Panc1 (cell line): ENCODE results near the gene GNAI3.

Experiments
- POLR2AphosphoS5 ChIP-seq: IDR thresholded peaks from 2 replicates; pipeline ENCODE4 v1.6.1; 2012; ENCODE audit warnings: mild to moderate bottlenecking, low read depth, low read length, moderate library complexity
- SIN3A ChIP-seq: IDR thresholded peaks from 2 replicates; pipeline ENCODE4 v1.6.1; 2012; ENCODE audit warnings: low read depth, mild to moderate bottlenecking, low read length, moderate library complexity, borderline replicate concordance; ENCODE audit not compliant: insufficient read depth
- TF ChIP-seq, protein P1 (sequence below): fragments of 450-650 bp; IDR thresholded peaks from 2 replicates; pipeline ENCODE4 v1.5.1; 2017; ENCODE audit warnings: mild to moderate bottlenecking
- TF ChIP-seq, protein P2 (sequence below), 2 experiments: IDR thresholded peaks; 2 replicates each; pipeline ENCODE4 v1.6.1; 2011 to 2012; ENCODE audit warnings: low read depth in 2 of 2, control low read depth in 1 of 2, low read length in 1 of 2, mild to moderate bottlenecking in 1 of 2, moderate library complexity in 1 of 2; ENCODE audit not compliant: insufficient read depth in 1 of 2

DNA sequence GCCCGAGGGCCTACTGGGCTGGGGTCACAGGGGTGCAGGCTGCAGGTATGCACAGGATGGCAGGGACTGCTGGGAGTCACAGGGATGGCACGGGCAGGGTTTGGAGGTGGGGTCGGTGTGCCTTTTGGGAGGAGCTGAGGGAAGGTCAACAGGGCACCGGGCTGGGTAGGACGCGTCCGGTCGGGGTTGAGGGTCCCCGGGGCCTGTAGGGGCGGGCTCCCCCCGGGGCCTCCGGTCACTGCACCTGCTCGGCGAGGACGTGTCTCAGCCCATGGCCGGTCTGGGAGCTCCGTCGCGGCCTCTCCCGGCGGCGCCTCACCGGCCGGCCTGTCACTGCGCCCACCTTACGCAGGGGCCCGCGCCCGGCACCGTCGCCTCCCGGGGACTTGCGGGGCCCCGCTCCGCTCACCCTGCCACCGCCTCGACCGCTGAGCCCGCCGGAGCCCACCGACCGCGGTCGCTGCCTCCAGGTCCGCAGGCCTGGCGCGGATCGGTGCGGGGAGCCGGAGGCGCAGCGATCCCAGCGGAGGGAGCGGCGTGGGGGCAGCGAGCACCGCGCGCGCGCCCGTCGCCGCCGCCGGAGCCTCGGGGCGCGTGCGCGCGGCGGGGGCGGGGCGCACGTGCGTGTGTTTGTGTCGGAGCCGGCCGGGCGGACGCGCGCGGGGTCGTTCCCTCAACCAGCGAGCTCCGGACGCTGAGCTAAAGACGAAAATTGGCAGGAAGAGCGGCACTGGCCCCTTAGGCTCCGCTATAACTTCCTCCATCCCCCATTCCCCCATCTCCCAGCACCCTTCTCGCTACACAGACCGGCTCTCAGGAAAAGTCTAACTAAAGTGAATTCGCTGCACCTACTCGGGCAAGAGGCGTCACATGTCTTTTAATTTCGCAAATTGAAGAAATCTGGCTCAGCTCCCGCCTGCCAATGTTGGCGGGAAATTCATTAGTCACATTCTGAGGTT, 39.0 kb upstream of the GNAI3 start, which contains the start of gene AMIGO1:
- TF ChIP-seq, protein P1, sequence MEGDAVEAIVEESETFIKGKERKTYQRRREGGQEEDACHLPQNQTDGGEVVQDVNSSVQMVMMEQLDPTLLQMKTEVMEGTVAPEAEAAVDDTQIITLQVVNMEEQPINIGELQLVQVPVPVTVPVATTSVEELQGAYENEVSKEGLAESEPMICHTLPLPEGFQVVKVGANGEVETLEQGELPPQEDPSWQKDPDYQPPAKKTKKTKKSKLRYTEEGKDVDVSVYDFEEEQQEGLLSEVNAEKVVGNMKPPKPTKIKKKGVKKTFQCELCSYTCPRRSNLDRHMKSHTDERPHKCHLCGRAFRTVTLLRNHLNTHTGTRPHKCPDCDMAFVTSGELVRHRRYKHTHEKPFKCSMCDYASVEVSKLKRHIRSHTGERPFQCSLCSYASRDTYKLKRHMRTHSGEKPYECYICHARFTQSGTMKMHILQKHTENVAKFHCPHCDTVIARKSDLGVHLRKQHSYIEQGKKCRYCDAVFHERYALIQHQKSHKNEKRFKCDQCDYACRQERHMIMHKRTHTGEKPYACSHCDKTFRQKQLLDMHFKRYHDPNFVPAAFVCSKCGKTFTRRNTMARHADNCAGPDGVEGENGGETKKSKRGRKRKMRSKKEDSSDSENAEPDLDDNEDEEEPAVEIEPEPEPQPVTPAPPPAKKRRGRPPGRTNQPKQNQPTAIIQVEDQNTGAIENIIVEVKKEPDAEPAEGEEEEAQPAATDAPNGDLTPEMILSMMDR = no peak
- TF ChIP-seq POLR2AphosphoS5 (no peak), SIN3A (no peak)
- TF ChIP-seq, protein P2, sequence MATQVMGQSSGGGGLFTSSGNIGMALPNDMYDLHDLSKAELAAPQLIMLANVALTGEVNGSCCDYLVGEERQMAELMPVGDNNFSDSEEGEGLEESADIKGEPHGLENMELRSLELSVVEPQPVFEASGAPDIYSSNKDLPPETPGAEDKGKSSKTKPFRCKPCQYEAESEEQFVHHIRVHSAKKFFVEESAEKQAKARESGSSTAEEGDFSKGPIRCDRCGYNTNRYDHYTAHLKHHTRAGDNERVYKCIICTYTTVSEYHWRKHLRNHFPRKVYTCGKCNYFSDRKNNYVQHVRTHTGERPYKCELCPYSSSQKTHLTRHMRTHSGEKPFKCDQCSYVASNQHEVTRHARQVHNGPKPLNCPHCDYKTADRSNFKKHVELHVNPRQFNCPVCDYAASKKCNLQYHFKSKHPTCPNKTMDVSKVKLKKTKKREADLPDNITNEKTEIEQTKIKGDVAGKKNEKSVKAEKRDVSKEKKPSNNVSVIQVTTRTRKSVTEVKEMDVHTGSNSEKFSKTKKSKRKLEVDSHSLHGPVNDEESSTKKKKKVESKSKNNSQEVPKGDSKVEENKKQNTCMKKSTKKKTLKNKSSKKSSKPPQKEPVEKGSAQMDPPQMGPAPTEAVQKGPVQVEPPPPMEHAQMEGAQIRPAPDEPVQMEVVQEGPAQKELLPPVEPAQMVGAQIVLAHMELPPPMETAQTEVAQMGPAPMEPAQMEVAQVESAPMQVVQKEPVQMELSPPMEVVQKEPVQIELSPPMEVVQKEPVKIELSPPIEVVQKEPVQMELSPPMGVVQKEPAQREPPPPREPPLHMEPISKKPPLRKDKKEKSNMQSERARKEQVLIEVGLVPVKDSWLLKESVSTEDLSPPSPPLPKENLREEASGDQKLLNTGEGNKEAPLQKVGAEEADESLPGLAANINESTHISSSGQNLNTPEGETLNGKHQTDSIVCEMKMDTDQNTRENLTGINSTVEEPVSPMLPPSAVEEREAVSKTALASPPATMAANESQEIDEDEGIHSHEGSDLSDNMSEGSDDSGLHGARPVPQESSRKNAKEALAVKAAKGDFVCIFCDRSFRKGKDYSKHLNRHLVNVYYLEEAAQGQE (IDR thresholded peaks at IDR 0.05; ENCODE audit: insufficient read depth in 1 of 2, low read depth in 2 of 2, low read length in 1 of 2) = no peak
